Common myeloid progenitor, CD34-positive (primary cell): ENCODE results near the gene ATP2A2.
"Not testable (repeated sequence)": the region's sequence is repeated elsewhere in the genome, so short reads cannot be mapped to it uniquely, and the experiment has no call there.

Source experiments
- CTCF ChIA-PET: fragments of 350-600 bp; sonication (Branson Sonifier 250); formaldehyde crosslinking; loops from one replicate; lab custom pipeline; 2021; ENCODE audit warnings: antibody characterized with exemption; lab: Charles Lee
- POLR2A ChIA-PET: fragments of 350-600 bp; sonication (Branson Sonifier 250); formaldehyde crosslinking; loops from one replicate; lab custom pipeline; 2021; ENCODE audit warnings: antibody characterized with exemption; lab: Charles Lee
- DNase-seq, 3 donors: peaks; one replicate each; pipeline versions ENCODE4 v3.0.0 to v3.0.0-alpha.2; 2013
- H3K27ac ChIP-seq, 2 experiments: 1 replicate in 1 of 2; 2 replicates in 1 of 2; pipeline ENCODE4 v1.7.0; 2013; ENCODE audit warnings: inconsistent platforms in 2 of 2, low read length in 2 of 2, mild to moderate bottlenecking in 2 of 2, low read depth in 1 of 2, moderate library complexity in 1 of 2; ENCODE audit not compliant: severe bottlenecking in 2 of 2, insufficient read depth in 1 of 2, poor library complexity in 1 of 2
- H3K27me3 ChIP-seq, 5 experiments: replicated peaks in 2 of 5; 1 replicate in 3 of 5; 2 replicates in 2 of 5; pipeline versions ENCODE4 v1.6.1 to v1.7.0; 2013; ENCODE audit warnings: low read length in 4 of 5, mild to moderate bottlenecking in 2 of 5, moderate library complexity in 2 of 5, inconsistent platforms in 1 of 5; ENCODE audit not compliant: insufficient read depth in 5 of 5, control insufficient read depth in 4 of 5
- H3K36me3 ChIP-seq, 4 experiments: 1 replicate in 2 of 4; 2 replicates in 2 of 4; pipeline versions ENCODE4 v1.6.1 to v1.7.0; 2013; ENCODE audit warnings: low read length in 3 of 4, control low read depth in 1 of 4, mild to moderate bottlenecking in 1 of 4; ENCODE audit not compliant: control insufficient read depth in 4 of 4, insufficient read depth in 4 of 4
- H3K4me1 ChIP-seq, 4 experiments: 1 replicate in 3 of 4; 2 replicates in 1 of 4; pipeline versions ENCODE4 v1.6.1 to v1.7.1; 2013; ENCODE audit warnings: low read length in 3 of 4, mild to moderate bottlenecking in 3 of 4, control low read depth in 1 of 4, inconsistent platforms in 1 of 4, moderate library complexity in 1 of 4; ENCODE audit not compliant: control insufficient read depth in 4 of 4, insufficient read depth in 4 of 4; ENCODE audit errors: control extremely low read depth in 1 of 4
- H3K4me3 ChIP-seq, 7 experiments: 1 replicate in 4 of 7; 2 replicates in 3 of 7; pipeline versions ENCODE4 v1.5.1 to v1.7.0; 2013; ENCODE audit warnings: mild to moderate bottlenecking in 7 of 7, low read length in 6 of 7, moderate library complexity in 6 of 7, inconsistent platforms in 2 of 7, low read depth in 2 of 7, control low read depth in 1 of 7; ENCODE audit not compliant: insufficient read depth in 4 of 7, control insufficient read depth in 1 of 7; ENCODE audit errors: extremely low read depth in 1 of 7
- H3K9me3 ChIP-seq, 5 experiments: 1 replicate in 4 of 5; 2 replicates in 1 of 5; pipeline versions ENCODE4 v1.6.1 to v1.7.1; 2013; ENCODE audit warnings: low read length in 4 of 5, mild to moderate bottlenecking in 2 of 5, inconsistent platforms in 1 of 5, low read depth in 1 of 5, moderate library complexity in 1 of 5; ENCODE audit not compliant: control insufficient read depth in 4 of 5, insufficient read depth in 2 of 5; ENCODE audit errors: control extremely low read depth in 1 of 5
- WGBS: methylation state at CpG from one replicate; pipeline ENCODE4 v1.1.5; 2013; ENCODE audit not compliant: insufficient coverage; 5-methylcytosine and 5-hydroxymethylcytosine counted together

Gene ATP2A2

GRCh38 chr12:110249105-110249504, 31.9 kb upstream of the ATP2A2 start:
- H3K4me1 ChIP-seq, result peaks cover 0 to 16% (median 14%) of the 10 kb centered on the region in 4 experiments
- peak in 1 of 3 donors; percentile 11 for DNase-seq
- H3K36me3 ChIP-seq, result no peaks in the 10 kb centered on the region
- WGBS, result 0% methylated on average over 3 of the region's 4 CpGs
- no peak overlapping the region for H3K27ac ChIP-seq
- peaks cover 0 to 3% (median 0%) of the 10 kb centered on the region in 5 experiments for H3K9me3 ChIP-seq
- H3K27me3 ChIP-seq, result no peaks in the 10 kb centered on the region
- H3K4me3 ChIP-seq, result no peak overlapping the region
- ChIA-PET CTCF (interaction anchor here (0.6 to 1.3 kb wide), 2 partner anchors 27 to 31 kb away, joined by 3 read pairs; no protein-coding TSS in a partner anchor), POLR2A (no interaction called here)

GRCh38 chr12:110249716-110250225, 31.3 kb upstream of the ATP2A2 start:
- Histone ChIP-seq H3K27ac (no peak overlapping the region), H3K4me1 (peaks cover 0 to 16% (median 14%) of the 10 kb centered on the region in 4 experiments), H3K9me3 (peaks cover 0 to 3% (median 0%) of the 10 kb centered on the region in 5 experiments), H3K36me3 (no peaks in the 10 kb centered on the region), H3K4me3 (no peak overlapping the region), H3K27me3 (no peaks in the 10 kb centered on the region)
- WGBS, result 71% methylated on average over 4 of the region's 7 CpGs
- CTCF ChIA-PET, result interaction anchor here (0.6 to 1.3 kb wide), 3 partner anchors 30 to 189 kb away, joined by 3 read pairs; no protein-coding TSS in a partner anchor
- POLR2A ChIA-PET, result no interaction called here
- no peak for DNase-seq

GRCh38 chr12:110251381-110251780, 29.7 kb upstream of the ATP2A2 start:
- WGBS, result 93% methylated on average over 2 of the region's 7 CpGs
- Histone ChIP-seq H3K27me3 (no peaks in the 10 kb centered on the region), H3K4me1 (peaks cover 0 to 16% (median 14%) of the 10 kb centered on the region in 4 experiments), H3K27ac (no peak overlapping the region), H3K36me3 (no peaks in the 10 kb centered on the region), H3K4me3 (no peak overlapping the region), H3K9me3 (no peaks in the 10 kb centered on the region)
- DNase-seq, result no peak
- POLR2A ChIA-PET, result interaction anchor here (0.7 kb wide), 1 partner anchor 30 kb away, joined by 3 read pairs; no protein-coding TSS in a partner anchor
- CTCF ChIA-PET, result no interaction called here

GRCh38 chr12:110252716-110253115, 28.3 kb upstream of the ATP2A2 start:
- no peaks in the 10 kb centered on the region for H3K36me3 ChIP-seq
- CTCF ChIA-PET, result interaction anchor here (1.1 kb wide), 1 partner anchor 19 kb away, joined by 3 read pairs; no protein-coding TSS in a partner anchor
- H3K9me3 ChIP-seq, result no peaks in the 10 kb centered on the region
- peaks cover 0 to 23% (median 14%) of the 10 kb centered on the region in 4 experiments for H3K4me1 ChIP-seq
- H3K27ac ChIP-seq, result no peak overlapping the region
- POLR2A ChIA-PET, result no interaction called here
- no peak for DNase-seq
- 100% methylated on average over 4 of the region's 9 CpGs for WGBS
- H3K27me3 ChIP-seq, result no peaks in the 10 kb centered on the region
- no peak overlapping the region for H3K4me3 ChIP-seq

GRCh38 chr12:110253176-110253575, 27.9 kb upstream of the ATP2A2 start:
- Histone ChIP-seq H3K4me1 (peaks cover 0 to 23% (median 14%) of the 10 kb centered on the region in 4 experiments), H3K27me3 (no peaks in the 10 kb centered on the region), H3K4me3 (no peak overlapping the region), H3K36me3 (no peaks in the 10 kb centered on the region), H3K27ac (no peak overlapping the region), H3K9me3 (no peaks in the 10 kb centered on the region)
- ChIA-PET CTCF (interaction anchor here (1.1 kb wide), 1 partner anchor 20 kb away, joined by 3 read pairs; no protein-coding TSS in a partner anchor), POLR2A (no interaction called here)
- WGBS, result 63% methylated on average over 7 of the region's 9 CpGs
- DNase-seq, result peak in 1 of 3 donors; percentile 17

- H3K27ac ChIP-seq, result no peak overlapping the region
- peaks cover 0 to 7% (median 2%) of the 10 kb centered on the region in 4 experiments for H3K4me1 ChIP-seq
- no peak for DNase-seq
- ChIA-PET POLR2A (no interaction called here), CTCF (no interaction called here)
- H3K36me3 ChIP-seq, result no peaks in the 10 kb centered on the region
- H3K4me3 ChIP-seq, result no peak overlapping the region
- WGBS, result 96% methylated on average over 4 of the region's 6 CpGs
- H3K27me3 ChIP-seq, result no peaks in the 10 kb centered on the region
- no peaks in the 10 kb centered on the region for H3K9me3 ChIP-seq
Observed at GRCh38 chr12:110254971-110255540, 26.0 kb upstream of the ATP2A2 start.

GRCh38 chr12:110255890-110256456, 25.1 kb upstream of the ATP2A2 start:
- POLR2A ChIA-PET, H3K36me3 ChIP-seq, H3K27ac ChIP-seq, DNase-seq, CTCF ChIA-PET, H3K9me3 ChIP-seq, H3K27me3 ChIP-seq, H3K4me3 ChIP-seq, H3K4me1 ChIP-seq: not testable (repeated sequence)
- WGBS, result 94% methylated on average over 3 of the region's 11 CpGs
